GM18498 (cell line): ENCODE data around the gene MTHFD1L.
"Not testable (repeated sequence)": the region's sequence is repeated elsewhere in the genome, so short reads cannot be mapped to it uniquely, and the experiment has no call there.

ENCODE experiments used
- ATAC-seq: cut with Tn5 transposase; IDR thresholded peaks from one replicate; pipeline ENCODE4 v1.9.1; 2021; ENCODE audit warnings: mild to moderate bottlenecking, moderate library complexity; ENCODE audit not compliant: unreplicated experiment

Gene MTHFD1L

DNA sequence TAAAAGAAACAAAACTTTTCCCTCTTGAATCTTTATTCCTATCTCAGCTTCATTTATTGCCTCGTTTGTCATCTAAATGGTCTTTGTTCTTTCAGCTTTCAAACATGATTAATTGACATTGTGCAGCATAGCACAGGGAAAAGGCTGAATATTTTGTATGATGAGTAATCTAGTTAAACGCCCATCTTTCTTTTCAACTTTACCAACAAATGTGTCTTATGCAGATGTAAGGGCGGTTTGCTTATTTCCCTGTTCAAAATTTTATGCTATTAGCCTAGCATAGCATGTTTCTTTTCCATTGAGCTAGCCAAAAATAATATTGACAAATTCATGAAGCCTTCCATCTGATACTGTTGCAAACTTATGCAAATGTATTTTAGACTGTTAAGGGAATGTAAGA, 197.8 kb downstream of the MTHFD1L start:
- no peak for ATAC-seq

DNA sequence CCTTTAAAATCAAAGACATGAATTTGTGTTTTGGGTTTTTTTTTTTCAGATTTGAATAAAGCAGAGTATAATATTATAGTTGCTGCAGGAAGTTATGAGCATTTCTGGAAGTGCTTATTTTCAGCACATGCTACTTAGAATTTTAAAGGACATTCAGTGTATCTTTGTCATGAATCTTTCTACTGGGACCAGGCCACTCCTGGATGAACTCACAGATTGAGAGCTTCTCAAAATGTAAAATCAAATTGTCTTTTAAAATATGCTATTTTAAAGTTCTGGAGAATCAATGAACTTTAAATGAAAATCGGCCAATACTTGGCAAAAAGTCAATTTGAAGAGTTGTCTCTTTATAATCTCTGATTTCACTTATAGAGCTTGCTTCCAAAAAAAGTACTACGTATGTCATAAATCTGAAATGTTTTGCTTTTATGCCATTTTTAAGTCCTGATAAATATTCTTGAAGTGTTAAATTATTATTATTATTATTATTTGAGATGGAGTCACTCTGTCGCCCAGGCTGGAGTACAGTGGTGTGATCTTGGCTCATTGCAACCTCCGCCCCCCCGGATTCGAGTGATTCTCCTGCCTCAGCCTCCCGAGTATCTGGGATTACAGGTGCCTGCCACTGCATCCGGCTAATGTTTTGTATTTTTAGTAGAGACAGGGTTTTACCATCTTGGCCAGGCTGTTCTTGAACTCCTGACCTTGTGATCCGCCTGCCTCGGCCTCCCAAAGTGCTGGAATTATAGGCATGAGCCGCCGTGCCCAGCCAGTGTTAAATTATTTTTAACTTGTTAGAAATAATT, 198.5 kb downstream of the MTHFD1L start:
- no peak for ATAC-seq

DNA sequence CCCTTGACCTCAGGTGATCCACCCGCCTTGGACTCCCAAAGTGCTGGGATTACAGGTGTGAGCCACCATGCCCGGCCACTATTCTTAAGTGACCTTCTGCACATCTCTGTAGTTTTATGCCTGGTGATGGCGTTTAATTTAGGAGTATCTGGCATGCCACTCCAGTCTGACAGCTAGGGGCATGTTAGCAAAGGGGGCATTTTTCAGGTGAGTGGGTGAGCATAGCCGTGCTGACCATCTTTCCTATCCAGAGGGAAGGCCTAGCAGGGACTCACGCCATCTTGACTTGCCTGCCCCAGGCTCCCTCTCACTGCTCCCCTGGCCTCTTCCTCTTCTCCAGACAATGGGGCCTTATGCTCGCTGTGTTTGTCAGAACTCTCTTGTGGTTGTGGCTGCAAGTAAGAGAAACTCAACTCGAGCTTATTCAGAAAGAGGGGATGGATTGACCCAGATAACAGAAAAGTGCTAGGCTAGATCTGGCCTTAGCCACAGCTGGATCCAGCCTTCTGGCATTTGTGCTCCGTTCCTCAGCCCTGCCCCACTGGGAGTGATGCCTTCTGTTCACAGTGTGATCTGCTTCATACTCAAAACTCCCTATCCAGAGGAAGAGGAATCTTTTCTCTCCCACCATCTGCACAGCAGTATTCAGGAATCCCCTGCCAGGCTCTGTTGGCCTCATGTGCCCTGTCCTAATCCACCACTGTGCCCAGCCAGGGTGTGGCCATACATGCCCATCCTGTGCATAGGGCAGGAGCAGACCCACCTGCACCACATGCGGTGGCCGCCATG, 199.7 kb downstream of the MTHFD1L start:
- ATAC-seq: no peak

DNA sequence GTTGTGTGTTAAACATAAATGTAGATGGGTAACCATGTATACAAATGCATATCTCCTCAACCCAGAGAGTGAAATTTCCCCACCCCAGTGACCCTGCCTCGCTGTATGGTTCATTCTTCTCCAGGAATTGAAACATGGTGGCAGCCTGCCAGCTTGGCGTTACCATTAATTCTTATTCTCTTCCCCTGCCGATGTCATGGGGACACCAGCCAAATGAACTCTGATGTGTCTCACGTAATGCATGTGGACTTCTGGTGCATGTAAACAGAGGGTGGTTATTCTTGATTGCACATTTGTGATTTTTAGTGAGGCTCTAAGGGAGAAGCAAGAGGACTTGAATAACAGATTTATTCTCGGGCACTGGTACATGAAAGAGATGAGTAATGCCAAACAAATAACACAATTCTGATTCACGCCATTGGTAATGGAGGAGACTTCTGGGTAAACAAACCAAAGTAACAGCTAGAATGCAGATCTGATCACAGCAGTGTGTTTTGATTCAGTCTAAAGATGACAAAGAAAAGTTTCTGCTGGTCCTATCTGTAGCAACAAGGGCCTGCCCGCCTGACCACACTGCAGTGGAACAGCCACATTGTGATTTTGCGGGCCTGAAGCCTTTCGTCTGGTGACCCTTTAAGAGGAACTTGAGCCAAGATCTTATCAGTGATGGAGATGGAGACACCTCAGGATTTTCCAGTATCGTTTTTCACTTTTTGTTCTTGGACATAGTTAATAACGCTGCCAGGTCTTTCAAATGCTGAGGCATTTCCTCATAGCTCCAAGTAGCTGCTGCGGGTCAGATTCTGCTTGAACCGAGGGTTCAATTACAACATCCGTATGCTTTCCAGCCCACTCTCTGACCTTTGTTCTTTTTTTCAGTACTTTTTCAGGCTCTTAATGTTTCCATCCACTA, 202.4 kb downstream of the MTHFD1L start:
- ATAC-seq: no peak

DNA sequence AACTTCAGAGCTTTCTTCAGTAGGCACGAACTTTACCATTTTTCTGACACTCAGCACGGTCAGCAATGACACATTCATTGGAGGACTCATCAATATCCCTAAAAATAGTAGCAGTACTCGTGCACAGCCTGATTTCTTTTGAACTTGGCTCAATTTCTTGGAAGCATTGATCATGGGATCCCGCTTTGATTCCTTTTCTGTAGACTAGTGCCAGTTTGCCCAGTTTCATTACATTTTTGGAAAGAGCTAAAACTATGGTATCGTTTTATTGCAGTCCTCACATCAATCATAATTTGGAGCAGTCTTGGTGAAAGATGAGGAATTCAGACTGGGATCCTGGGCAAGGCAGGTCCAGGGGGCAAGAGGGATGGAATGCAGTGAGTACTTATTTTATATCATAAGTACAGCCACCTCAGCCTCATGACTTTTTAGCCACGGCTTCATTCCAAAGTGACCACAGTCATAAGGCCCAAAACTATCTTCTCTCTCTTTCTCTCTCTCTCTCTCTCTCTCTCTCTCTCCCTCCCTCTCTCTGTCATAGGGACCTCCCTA, 203.3 kb downstream of the MTHFD1L start:
- no peak for ATAC-seq

DNA sequence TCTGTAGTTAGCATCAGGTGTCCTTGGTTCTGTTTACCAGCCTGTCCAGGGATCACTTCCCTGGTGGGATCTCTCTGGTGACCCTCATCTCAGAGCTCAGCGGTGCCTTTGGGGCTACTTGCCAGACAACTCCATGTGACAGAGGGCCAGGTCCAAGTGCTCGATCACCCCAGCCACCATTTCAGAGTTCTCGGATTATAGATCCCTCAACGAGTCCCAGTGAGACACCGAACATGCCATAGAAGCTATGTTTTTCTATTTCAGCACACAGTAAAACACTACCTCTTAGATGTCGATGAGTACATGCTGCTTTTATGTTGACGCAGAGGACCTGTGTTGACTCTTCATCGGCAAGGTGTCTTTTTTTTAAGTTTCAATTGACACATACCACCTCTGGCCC, 204.1 kb downstream of the MTHFD1L start:
- ATAC-seq: no peak

DNA sequence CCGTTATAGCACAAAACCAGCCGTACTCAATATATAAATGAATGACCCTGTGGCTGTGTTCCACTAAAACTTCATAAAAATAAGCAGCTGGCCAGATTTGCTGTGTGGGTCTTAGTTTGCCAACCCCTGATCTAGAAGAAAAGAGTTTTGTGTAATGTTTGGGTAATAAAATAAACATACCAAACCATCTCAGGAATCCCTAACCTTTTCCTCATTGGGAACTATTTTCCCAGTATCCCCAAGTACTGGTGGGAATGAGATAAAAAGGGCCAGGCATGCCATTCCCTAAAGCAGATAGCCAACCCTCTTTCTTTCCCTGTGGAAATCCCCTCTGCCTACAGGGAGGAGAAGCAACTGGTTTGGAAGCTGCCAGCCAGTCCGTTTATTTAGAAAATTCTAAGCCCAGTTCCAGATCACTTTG, 205.1 kb downstream of the MTHFD1L start:
- no peak for ATAC-seq

DNA sequence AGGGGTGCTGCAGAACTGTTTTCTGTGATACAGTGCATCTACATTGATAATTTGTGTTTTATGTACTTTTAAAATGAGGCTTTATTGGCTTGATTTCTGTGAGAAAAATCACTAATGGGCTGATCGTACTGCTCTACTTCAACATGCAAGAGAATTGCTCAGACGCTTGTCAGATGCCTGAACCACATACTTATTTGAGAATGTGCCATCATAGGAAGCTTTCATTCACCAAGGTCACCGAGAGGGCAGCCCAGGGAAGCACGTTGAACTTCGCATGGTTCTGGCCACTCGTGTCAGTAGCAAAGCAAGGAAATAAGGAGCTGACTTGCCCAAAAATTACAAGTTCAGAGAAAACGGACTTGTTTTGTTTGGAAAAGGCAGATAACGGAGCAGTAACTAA, 205.8 kb downstream of the MTHFD1L start:
- no peak for ATAC-seq

DNA sequence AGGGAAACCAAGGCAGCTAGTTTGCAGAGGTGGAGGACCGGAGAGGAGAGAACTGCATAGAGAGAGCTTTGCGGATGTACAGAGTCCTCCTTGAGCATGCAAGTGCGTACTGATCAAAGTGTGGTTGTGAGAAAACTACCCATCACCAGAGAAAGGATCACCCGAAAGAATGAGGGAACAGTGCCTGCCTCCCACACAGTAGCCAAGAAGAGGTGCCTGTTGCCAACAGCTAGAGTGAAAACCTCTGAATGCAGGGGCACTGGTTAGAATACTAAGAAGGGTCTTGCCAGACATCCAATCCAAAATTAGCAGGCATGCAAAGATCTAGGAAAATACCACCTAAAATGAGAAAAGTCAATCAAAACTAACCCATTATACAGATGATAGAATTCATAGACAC, 207.6 kb downstream of the MTHFD1L start:
- ATAC-seq: no peak

DNA sequence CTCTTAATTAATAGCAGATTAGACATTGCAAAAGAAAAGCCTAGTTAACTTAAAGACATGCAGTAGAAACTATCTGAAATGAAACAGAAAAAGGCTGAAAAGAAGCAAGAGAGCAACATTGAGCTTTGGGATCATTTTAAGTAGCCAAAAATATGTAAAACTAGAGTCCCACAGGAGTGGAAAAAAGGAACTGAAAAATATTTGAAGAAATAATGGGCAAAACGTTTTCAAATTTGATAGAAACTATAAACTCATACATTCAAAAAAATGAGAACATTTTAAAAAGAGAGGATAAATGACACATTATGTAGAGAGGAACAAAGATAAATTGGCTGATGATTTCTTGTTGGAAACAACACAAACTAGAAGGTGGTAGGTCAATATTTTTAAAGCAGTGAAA, 208.2 kb downstream of the MTHFD1L start:
- no peak for ATAC-seq

DNA sequence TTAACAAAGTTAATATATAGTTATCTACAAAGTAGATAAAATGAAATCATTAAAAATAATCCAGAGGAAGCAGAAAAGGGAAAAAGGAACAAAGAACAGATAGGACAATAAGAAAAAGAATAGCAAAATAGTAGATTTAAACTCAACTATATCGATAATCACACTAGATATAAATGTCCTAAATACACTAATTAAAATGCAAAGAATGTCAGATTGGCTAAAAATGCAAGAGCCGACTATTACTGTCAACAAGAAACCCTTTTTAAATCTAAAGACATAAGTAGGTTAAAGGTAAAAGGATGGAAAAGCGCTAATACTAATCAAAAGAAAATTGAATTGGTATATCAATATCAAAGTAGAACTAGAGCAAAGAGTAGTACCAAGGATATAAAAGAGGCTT, 209.5 kb downstream of the MTHFD1L start:
- no peak for ATAC-seq

DNA sequence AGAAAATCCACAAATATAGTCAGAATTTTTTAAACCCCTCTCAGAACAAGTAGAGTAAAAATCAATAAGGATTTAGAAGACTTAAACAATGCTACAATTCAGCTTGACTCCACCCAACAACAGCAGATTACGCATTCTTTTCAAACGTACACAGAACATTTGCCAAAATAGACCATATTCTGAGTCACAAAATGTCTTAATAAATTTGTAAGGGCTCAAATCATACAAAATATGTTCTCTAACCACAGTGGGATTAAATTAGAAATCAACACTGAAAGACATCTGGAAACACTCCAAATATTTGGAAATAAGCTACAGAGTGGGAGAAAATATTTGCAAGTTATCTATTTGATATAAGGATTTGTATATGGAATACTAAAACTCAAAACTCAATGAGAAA, 210.0 kb downstream of the MTHFD1L start:
- ATAC-seq: no peak

DNA sequence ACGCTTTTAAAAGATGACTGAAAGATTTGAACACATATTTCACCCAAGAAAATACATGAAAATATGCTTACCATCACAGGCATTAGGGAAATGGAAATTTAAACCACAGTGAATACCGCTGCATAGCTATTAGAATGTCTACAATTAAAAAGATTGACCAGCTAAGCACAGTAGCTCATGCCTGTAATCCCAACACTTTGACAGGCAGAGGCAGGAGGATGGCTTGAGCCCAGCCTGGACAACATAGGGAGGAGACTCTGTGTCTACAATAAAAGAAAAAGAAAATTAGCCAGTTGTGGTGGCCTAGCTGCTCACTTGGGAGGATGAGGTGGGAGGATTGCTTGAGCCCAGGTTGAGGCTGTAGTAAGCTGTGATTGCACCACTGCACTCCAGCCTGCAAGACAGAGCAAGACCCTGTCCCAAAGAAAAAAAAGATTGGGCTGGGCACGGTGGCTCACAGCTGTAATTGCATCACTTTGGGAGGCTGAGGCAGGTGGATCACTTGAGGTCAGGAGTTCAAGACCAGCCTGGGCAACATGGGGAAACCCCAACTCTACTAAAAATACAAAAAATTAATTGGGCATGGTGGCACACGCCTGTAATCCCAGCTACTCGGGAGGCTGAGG, 210.5 kb downstream of the MTHFD1L start:
- ATAC-seq: no peak

DNA sequence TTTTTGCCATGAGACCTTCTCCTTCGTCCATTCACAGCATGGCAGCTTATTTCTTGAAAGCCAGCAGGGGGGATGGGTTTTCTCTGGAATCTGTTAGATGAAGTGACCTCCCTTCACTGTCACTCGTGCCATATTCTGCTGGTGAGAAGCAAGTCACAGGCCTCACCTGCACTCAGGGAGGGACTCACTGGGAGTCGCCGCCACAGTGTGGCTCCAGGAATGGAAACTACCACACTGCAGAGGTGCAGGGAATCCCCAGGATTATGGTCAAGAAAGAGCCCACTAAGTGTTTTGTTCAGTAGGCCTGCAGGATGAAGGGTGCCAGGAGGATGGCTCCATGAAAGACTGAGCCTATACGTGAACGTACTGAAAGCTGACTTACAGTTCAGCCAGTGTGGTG, 213.2 kb downstream of the MTHFD1L start:
- no peak for ATAC-seq

DNA sequence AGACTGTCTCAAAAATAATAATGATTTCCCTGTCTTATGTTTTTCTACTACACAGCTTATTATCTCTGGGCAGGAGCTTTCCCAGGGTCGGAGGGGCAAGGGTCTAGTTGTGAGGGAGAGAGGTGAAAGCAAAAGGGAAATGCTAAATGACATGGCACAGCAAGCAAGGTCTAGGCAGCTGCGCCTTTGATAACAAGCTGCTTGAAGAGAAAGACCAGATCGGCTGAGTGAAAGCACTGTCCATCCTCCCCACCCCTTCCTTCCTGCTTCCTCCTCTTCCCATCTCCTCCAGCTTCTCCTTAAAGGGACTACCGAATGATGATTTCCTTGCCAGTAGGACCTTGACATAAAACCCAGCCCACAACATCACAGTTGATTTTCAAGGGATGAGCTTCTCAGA, 216.2 kb downstream of the MTHFD1L start:
- no peak for ATAC-seq

DNA sequence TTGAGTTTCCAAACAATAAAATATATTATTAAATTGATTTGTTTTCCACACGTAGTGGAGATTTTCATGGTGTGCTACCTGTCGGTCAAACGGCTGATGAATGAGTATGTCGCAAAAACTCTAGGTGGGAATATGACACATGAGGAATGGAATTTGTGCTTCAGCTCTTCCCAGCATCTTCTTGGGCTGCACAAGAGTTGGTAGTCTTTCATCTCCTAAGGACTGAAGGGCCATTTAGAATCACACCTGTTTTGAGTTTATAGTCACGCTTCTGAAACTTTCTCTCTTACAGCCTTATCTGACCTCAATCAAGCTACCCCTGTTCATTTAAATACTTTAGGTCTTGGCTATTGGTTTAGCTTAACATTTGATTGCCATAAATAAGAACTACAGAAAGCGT, 216.6 kb downstream of the MTHFD1L start:
- ATAC-seq: no peak

DNA sequence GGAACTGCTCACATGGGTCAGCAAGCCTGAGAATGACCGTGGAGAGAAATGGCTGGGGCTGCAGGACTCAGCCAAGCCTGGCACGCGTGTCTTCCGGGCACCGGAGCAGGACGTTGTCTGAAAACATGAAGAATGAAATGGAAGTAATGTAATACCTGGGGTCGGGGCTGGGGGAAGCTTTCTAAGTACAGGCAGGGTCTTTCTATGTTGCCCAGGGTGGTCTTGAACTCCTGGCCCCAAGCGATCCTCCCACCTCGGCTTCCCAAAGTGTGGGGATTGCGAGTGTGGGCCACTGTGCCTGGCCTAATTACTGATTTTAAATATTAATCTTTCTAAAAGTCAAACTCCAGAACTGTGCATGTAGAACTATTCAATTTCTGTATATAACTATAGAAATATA, 218.8 kb downstream of the MTHFD1L start:
- no peak for ATAC-seq

DNA sequence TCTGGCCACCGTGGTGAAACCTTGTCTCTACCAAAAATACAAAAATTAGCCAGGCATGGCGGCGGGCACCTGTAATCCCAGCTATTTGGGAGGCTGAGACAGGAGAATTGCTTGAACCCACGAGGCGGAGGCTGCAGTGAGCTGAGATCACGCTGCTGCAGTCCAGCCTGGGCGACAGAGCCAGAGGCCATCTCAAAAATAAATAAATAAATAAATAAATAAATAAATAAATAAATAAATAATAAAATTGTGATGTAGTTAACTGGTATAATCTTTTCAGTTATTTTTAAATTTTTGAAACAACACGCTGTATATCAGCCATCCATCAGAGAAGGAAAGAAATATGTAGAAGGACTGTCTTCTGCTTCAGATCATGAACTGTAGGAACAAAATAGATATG, 221.6 kb downstream of the MTHFD1L start:
- ATAC-seq: not testable (repeated sequence)

DNA sequence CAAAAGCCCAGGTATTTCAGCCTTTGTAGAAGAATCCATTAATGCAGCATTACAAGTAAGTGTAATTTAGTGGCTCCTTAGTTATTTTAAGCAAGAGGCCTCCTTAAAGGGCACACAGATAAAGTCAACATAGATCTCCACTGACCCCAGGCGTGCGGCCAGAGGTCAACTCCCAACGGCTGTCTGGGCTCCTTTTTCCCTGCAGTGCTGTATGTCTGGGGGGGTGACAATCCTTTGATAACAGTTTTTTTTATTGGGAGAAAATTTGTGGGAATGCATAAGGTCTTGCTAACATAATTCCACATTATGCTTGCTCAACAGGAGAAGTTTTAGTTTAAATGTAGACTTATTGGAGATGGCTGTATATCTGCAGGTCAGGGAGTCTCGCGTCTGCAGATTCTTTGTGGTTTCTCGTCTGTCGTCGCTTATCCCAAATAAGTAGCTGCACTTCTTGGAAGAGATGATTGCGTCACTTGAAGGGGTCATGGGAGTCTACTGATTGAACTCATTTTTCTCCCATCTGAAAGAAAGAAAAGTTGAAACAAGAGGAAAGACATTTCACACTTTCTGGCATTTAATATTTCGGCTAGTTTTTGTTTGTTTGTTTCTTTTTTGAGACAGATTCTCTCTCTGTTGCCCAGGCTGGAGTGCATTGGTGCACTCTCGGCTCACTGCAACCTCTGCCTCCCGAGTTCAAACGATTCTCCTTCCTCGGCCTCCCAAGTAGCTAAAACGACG, 222.5 kb downstream of the MTHFD1L start:
- no peak for ATAC-seq

DNA sequence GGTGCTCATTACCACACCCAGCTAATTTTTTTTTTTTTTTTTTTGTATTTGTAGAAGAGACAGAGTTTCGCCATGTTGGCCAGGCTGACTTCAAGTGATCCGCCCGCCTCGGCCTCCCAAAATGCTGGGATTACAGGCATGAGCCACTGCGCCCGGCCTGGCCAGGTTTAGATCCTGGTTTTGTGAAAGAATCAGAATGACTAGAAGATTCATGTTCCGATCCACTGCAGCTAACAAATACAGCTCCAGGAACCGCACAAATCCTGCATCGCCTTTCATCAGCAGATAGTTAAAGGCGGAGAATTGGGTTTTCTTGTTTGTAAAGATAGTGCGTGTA, 223.1 kb downstream of the MTHFD1L start:
- ATAC-seq: no peak
